SK-N-SH (cell line): Measurements from ENCODE around the gene FBXW8. TPM values are rescaled to one million over a fixed set of nuclear protein-coding genes. Genes with fewer than 3 reads are reported as not detected.

Source experiments
- CTCF ChIA-PET: fragments of 300-600, 350-600 bp; formaldehyde crosslinking; extraction: SDS; loops from one replicate; lab custom pipeline; 2021; lab: Yijun Ruan, JAX
- POLR2A ChIA-PET: fragments of 350-600 bp; sonication (Branson Sonifier 250); formaldehyde crosslinking; extraction: SDS; loops from one replicate; lab custom pipeline; 2020; ENCODE audit warnings: antibody characterized with exemption, inconsistent platforms; lab: Yijun Ruan, JAX
- DNase-seq: peaks from one replicate; pipeline ENCODE4 v3.0.0; 2012
- H2AFZ ChIP-seq: fragments of 200-600 bp; sonication (generic); 2 replicates; pipeline ENCODE4 v1.8.1; 2016; ENCODE audit warnings: antibody characterized with exemption, mild to moderate bottlenecking, low read depth
- H3F3A ChIP-seq: fragments of 200-600 bp; sonication (generic); replicated peaks from 2 replicates; pipeline ENCODE3; 2016; ENCODE audit warnings: antibody characterized with exemption, mild to moderate bottlenecking; ENCODE audit not compliant: insufficient read depth
- H3K27ac ChIP-seq, 2 experiments: fragments of 200-500 bp in 1 of 2; fragments of 200-600 bp in 1 of 2; sonication (Bioruptor generic) in 1 of 2; sonication (generic), shearing (Covaris generic) in 1 of 2; 2 replicates each; pipeline versions ENCODE4 v1.5.1 to v1.6.1; 2014 to 2016; ENCODE audit warnings: low read depth in 2 of 2, inconsistent platforms in 1 of 2, low read length in 1 of 2, mild to moderate bottlenecking in 1 of 2, mixed read lengths in 1 of 2
- H3K27me3 ChIP-seq: fragments of 200-600 bp; sonication (generic), shearing (Covaris generic); 2 replicates; pipeline ENCODE4 v1.6.1; 2016; ENCODE audit warnings: mixed run types; ENCODE audit not compliant: insufficient read depth
- H3K36me3 ChIP-seq, 2 experiments: fragments of 200-500 bp in 1 of 2; fragments of 200-600 bp in 1 of 2; sonication (Bioruptor generic) in 1 of 2; sonication (generic) in 1 of 2; replicated peaks in 1 of 2; 2 replicates each; pipeline versions ENCODE3 to v1.5.1; 2014 to 2016; ENCODE audit warnings: low read length in 1 of 2, mild to moderate bottlenecking in 1 of 2; ENCODE audit not compliant: insufficient read depth in 2 of 2, control insufficient read depth in 1 of 2
- H3K4me1 ChIP-seq, 2 experiments: fragments of 200-500 bp in 1 of 2; fragments of 200-600 bp in 1 of 2; sonication (Bioruptor generic) in 1 of 2; sonication (generic), shearing (Covaris generic) in 1 of 2; 2 replicates each; pipeline versions ENCODE4 v1.5.1 to v1.6.1; 2014 to 2016; ENCODE audit warnings: low read depth in 1 of 2, low read length in 1 of 2, mixed run types in 1 of 2; ENCODE audit not compliant: insufficient read depth in 2 of 2, control insufficient read depth in 1 of 2
- H3K4me2 ChIP-seq: fragments of 200-600 bp; sonication (generic), shearing (Covaris generic); 2 replicates; pipeline ENCODE4 v1.6.1; 2017; ENCODE audit warnings: mixed run types
- H3K4me3 ChIP-seq, 2 experiments: fragments of 200-500 bp in 1 of 2; fragments of 200-600 bp in 1 of 2; sonication (Bioruptor generic) in 1 of 2; sonication (generic), shearing (Covaris generic) in 1 of 2; 2 replicates each; pipeline versions ENCODE4 v1.5.1 to v1.8.1; 2014 to 2016; ENCODE audit warnings: low read depth in 2 of 2, inconsistent platforms in 1 of 2, low read length in 1 of 2, mild to moderate bottlenecking in 1 of 2, mixed read lengths in 1 of 2, moderate library complexity in 1 of 2
- H3K79me2 ChIP-seq: fragments of 200-600 bp; sonication (generic); 2 replicates; pipeline ENCODE4 v1.8.1; 2017; ENCODE audit warnings: mild to moderate bottlenecking; ENCODE audit not compliant: insufficient read depth
- H3K9ac ChIP-seq: fragments of 200-600 bp; sonication (generic); 2 replicates; pipeline ENCODE4 v1.6.1; 2017; ENCODE audit warnings: mixed run types
- H3K9me2 ChIP-seq: fragments of 200-600 bp; sonication (generic); 2 replicates; pipeline ENCODE4 v1.6.1; 2017; ENCODE audit warnings: mixed run types
- H3K9me3 ChIP-seq: fragments of 200-600 bp; sonication (generic); 2 replicates; pipeline ENCODE4 v1.6.1; 2017; ENCODE audit warnings: mixed run types, mild to moderate bottlenecking, moderate library complexity
- H4K20me1 ChIP-seq: fragments of 200-600 bp; sonication (generic); 2 replicates; pipeline ENCODE4 v1.6.1; 2017; ENCODE audit warnings: mild to moderate bottlenecking, mixed run types; ENCODE audit not compliant: insufficient read depth
- CTCF ChIP-seq: fragments of 200-600 bp; sonication (generic); IDR thresholded peaks from 2 replicates; pipeline ENCODE4 v1.6.1; 2017; ENCODE audit warnings: antibody characterized with exemption, mild to moderate bottlenecking, moderate library complexity
- EZH2phosphoT487 ChIP-seq: fragments of 200-600 bp; sonication (generic); IDR thresholded peaks from 2 replicates; pipeline ENCODE4 v1.6.1; 2017; ENCODE audit warnings: low read depth, mixed run types, mild to moderate bottlenecking, antibody characterized with exemption, moderate library complexity, borderline replicate concordance
- FOXJ3 ChIP-seq: sonication (generic); formaldehyde crosslinking; IDR thresholded peaks from 2 replicates; pipeline ENCODE4 v1.5.1; 2020; ENCODE audit warnings: mild to moderate bottlenecking, missing genetic modification reagents
- GABPA ChIP-seq: IDR thresholded peaks from 2 replicates; pipeline ENCODE4 v1.4.0; 2012; ENCODE audit warnings: low read depth, mild to moderate bottlenecking
- IRF3 ChIP-seq: fragments of 150-350 bp; IDR thresholded peaks from 2 replicates; pipeline ENCODE4 v1.6.1; 2016; ENCODE audit warnings: mild to moderate bottlenecking, low read depth, low read length
- MEF2A ChIP-seq: IDR thresholded peaks from 2 replicates; pipeline ENCODE4 v1.4.0; 2012; ENCODE audit warnings: low read depth, borderline replicate concordance
- POLR2AphosphoS5 ChIP-seq: IDR thresholded peaks from 2 replicates; pipeline ENCODE4 v1.6.1; 2012; ENCODE audit warnings: low read depth, low read length
- RCOR1 ChIP-seq: fragments of 150-350 bp; IDR thresholded peaks from 2 replicates; pipeline ENCODE4 v1.6.1; 2017; ENCODE audit warnings: antibody characterized with exemption, low read length
- TAF1 ChIP-seq: IDR thresholded peaks from 2 replicates; pipeline ENCODE4 v1.6.1; 2012; ENCODE audit warnings: low read depth, mild to moderate bottlenecking, low read length, moderate library complexity, borderline replicate concordance
- TEAD4 ChIP-seq: IDR thresholded peaks from 2 replicates; pipeline ENCODE4 v1.4.0; 2012; ENCODE audit warnings: mild to moderate bottlenecking, borderline replicate concordance; ENCODE audit not compliant: insufficient read depth
- YY1 ChIP-seq: IDR thresholded peaks from 2 replicates; pipeline ENCODE4 v1.4.0; 2012; ENCODE audit warnings: low read depth, mild to moderate bottlenecking
- ZBTB33 ChIP-seq: IDR thresholded peaks from 2 replicates; pipeline ENCODE4 v1.4.0; 2012; ENCODE audit warnings: low read depth, borderline replicate concordance
- WGBS: methylation state at CpG from one replicate; pipeline ENCODE4 v1.1.6; 2017; ENCODE audit warnings: low lambda C conversion rate; 5-methylcytosine and 5-hydroxymethylcytosine counted together
- polyA plus RNA-seq, 3 experiments: library from polyadenylated mRNA; depleted of rRNA; stranded (reverse); fragments of >200 nt; gene quantifications; 2 replicates each; pipeline ENCODE4 v1.2.3, GENCODE V29; 2012
- TF ChIP-seq, protein P1 (sequence below): fragments of 150-350 bp; IDR thresholded peaks from 2 replicates; pipeline ENCODE4 v1.6.1; 2017; ENCODE audit warnings: antibody characterized with exemption, low read length, low read depth, borderline replicate concordance
- TF ChIP-seq, protein P2 (sequence below): IDR thresholded peaks from 2 replicates; pipeline ENCODE4; 2012
- TF ChIP-seq, protein P3 (sequence below): IDR thresholded peaks from 2 replicates; pipeline ENCODE4 v1.4.0; 2012; ENCODE audit warnings: low read depth

The FBXW8 gene
- polyA plus RNA-seq, 1 of the 3 experiments (the other 2 are of a cell fraction), result 15.6 TPM

GRCh38 chr12:116880213-116880816 is 30.4 kb upstream of the FBXW8 start:
- Histone ChIP-seq H3K9ac (no peak overlapping the region), H3K36me3 (no peaks in the 10 kb centered on the region), H3K27ac (no peak overlapping the region), H4K20me1 (0 out of 2 replicates have a peak, but pooled peaks cover 6% of the 10 kb centered on the region), H3K79me2 (no peaks in the 10 kb centered on the region), H3K27me3 (peaks cover 50% of the 10 kb centered on the region), H2AFZ (no peak overlapping the region), H3K4me1 (peaks cover 0 to 15% of the 10 kb centered on the region in 2 experiments; a peak in 1 of 4 replicates), H3K4me2 (peak overlapping the region; percentile 59), H3K4me3 (peak overlapping the region in 1 of 2 experiments; percentile 46; a peak in 2 of 4 replicates), H3K9me3 (no peaks in the 10 kb centered on the region), H3K9me2 (no peaks in the 10 kb centered on the region), H3F3A (no peaks in the 10 kb centered on the region)
- 12% methylated on average over 20 of the region's 21 CpGs for WGBS
- ChIA-PET POLR2A (interaction anchor here (1.2 kb wide), 1 partner anchor 61 kb away, joined by 3 read pairs; no protein-coding TSS in a partner anchor), CTCF (interaction anchor here (0.9 to 2.3 kb wide), 6 partner anchors 10 to 177 kb away, joined by 3 to 7 read pairs (median 4); no protein-coding TSS in a partner anchor)
- TF ChIP-seq, protein P1, sequence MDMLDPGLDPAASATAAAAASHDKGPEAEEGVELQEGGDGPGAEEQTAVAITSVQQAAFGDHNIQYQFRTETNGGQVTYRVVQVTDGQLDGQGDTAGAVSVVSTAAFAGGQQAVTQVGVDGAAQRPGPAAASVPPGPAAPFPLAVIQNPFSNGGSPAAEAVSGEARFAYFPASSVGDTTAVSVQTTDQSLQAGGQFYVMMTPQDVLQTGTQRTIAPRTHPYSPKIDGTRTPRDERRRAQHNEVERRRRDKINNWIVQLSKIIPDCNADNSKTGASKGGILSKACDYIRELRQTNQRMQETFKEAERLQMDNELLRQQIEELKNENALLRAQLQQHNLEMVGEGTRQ, result no peak
- TF ChIP-seq ZBTB33, result no peak
- TF ChIP-seq FOXJ3 (CRISPR knock-in tag), result no peak
- no peak for TF ChIP-seq TAF1
- no peak for TF ChIP-seq YY1
- TF ChIP-seq, protein P2, sequence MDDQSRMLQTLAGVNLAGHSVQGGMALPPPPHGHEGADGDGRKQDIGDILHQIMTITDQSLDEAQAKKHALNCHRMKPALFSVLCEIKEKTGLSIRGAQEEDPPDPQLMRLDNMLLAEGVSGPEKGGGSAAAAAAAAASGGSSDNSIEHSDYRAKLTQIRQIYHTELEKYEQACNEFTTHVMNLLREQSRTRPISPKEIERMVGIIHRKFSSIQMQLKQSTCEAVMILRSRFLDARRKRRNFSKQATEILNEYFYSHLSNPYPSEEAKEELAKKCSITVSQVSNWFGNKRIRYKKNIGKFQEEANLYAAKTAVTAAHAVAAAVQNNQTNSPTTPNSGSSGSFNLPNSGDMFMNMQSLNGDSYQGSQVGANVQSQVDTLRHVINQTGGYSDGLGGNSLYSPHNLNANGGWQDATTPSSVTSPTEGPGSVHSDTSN, result no peak
- TF ChIP-seq POLR2AphosphoS5, result no peak
- TF ChIP-seq, protein P3, sequence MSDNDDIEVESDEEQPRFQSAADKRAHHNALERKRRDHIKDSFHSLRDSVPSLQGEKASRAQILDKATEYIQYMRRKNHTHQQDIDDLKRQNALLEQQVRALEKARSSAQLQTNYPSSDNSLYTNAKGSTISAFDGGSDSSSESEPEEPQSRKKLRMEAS, result no peak
- no peak for TF ChIP-seq TEAD4
- TF ChIP-seq CTCF, result no peak
- no peak for TF ChIP-seq MEF2A
- TF ChIP-seq IRF3, result no peak
- TF ChIP-seq GABPA, result no peak
- TF ChIP-seq RCOR1, result no peak
- no peak for TF ChIP-seq EZH2phosphoT487
- DNase-seq, result peak; percentile 34
